NCI-H1436 (cell line): ENCODE data around the gene TBCD.
"Not testable (repeated sequence)": the region's sequence is repeated elsewhere in the genome, so short reads cannot be mapped to it uniquely, and the experiment has no call there.

Experiments
- DNase-seq: peaks from one replicate; lab custom pipeline; 2025; lab: John Stamatoyannopoulos, UW

Gene TBCD

DNA sequence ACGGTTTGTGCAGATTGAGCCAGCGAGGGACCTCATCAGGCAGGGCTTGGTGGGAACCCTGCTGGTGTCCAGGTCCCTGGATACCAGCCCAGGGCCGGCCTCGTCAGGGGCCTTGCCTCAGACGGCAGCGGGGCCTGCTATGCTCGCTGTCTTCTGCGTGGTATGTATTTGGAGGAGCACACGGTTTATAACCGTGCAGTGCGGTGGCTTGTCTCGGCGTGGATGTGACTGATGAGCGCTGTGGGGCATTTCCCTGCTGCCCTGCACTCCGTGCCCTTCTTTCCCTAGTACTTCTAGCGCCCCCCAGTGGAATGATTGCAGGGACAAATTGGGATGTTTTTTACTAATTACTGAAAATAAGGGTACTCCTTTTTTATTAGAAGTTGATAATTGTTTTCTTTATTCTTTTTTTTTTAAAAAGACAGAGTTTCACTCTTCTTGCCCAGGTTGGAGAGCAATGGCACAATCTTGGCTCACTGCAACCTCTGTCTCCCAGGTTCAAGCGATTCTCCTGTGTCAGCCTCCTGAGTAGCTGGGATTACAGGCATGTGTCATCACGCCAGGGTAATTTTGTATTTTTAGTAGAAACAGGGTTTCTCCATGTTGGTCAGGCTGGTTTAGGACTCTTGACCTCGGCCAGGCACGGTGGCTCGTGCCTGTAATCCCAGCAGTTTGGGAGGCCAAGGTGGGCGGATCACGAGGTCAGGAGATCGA, 15.3 kb downstream of the TBCD start:
- DNase-seq, result peak; percentile 24

DNA sequence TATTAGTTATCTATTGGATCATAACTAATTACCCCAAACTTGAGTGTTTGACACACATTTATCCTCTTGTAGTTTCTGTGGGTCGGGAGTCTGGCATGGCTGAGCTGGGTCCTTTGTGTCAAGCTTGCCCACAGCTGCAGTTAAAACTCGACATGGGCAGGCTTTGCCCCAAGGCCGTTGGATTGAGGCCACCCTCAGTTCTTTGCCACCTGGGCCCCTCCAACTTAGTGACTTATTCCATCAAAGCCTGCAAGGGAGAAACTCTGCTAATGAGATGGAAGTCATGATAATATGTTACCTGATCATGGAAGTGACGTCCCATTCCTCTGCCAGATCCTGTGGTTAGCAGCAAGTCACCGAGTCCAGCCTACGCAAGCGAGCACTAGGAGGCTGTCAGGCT, 17.2 kb downstream of the TBCD start:
- DNase-seq, result no peak

DNA sequence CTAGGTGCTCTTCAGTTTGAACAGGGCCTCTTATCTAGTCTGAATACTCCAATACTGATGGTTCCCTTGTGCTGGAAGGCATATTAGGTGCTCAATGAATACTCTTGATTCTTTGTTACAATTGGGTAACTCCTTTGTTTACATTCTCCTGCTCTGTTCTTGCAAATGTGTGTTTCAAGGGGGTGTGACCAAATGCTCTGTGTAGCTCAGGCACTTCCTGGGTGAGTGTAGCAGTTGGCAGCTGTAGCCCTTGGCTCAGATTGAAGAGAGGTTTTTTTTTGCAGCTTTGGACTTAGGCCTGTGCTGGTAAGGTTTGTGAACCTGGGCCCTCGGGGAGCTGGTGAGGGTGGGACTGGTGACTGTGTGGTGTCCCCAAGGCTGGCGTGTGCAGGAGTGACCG, 20.2 kb downstream of the TBCD start:
- DNase-seq, result no peak

DNA sequence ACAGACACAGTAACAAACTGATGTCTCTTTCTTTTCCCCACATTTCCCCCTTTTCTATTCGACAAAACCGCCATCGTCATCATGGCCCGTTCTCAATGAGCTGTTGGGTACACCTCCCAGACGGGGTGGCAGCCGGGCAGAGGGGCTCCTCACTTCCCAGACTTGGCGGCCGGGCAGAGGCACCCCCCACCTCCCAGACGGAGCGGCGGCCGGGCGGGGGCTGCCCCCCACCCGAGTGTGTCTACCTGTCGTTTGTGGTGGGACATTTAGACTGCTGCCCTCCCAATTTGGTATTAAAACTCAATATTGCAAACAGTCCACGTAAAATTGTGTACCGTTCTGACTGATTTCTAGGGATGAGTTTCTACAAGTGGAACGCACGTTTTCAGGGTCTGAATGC, 22.6 kb downstream of the TBCD start:
- DNase-seq, result not testable (repeated sequence)

DNA sequence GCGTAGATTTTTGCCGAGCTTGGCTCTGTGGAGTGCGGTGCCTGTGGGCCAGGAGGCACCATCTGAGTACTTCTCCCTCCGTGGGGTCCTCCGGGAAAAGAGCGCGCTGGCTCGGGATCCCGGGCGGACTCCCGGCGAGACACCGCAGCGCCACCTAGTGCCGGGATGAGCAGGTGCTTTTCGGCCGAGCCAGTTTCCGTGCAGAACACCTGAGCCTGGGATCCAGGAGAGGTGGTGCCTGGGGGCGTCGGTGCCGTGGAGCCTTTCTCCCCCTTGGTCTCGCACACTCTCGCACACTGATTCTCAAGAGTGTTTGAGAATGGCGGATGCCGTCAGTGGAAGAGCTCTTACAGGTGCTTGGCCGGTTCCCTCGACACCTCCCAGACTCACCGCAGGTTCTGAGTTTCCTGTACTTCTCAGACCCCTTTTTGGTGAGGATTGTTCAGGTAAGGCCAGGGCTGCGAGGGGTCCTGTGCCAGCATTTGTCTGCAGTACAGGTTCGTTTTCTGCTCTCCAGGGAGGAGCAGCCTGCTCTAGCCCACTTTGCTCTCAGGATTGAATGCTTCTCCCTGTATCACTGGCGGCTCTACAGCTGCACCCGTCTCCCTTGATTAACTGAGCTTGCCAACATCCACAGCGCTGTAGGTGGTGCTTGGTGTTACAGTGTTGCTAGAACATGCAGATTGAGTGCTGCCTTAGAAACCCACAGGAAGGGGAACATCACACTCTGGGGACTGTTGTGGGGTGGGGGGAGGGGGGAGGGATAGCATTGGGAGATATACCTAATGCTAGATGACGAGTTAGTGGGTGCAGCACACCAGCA, 23.3 kb downstream of the TBCD start:
- DNase-seq, result peak; percentile 69

DNA sequence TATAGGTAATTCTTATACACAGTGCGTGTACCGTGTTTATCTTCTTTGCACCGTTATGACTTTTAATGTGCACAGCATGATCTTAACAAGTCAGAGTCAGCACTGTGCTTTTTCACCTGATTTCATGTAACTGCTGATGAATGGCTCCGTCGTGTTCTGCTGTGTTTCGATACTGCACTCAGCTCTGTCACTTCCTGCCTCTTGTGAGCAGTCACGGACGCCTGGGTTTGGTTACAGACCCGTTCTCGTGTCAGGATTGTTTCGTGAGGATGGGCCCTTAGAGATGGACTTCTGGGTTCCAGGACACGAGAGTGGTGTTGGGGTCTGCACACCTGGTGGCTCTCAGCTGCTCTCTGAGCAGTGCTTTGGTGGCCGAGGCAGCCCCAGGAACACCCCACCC, 24.6 kb downstream of the TBCD start:
- no peak for DNase-seq

DNA sequence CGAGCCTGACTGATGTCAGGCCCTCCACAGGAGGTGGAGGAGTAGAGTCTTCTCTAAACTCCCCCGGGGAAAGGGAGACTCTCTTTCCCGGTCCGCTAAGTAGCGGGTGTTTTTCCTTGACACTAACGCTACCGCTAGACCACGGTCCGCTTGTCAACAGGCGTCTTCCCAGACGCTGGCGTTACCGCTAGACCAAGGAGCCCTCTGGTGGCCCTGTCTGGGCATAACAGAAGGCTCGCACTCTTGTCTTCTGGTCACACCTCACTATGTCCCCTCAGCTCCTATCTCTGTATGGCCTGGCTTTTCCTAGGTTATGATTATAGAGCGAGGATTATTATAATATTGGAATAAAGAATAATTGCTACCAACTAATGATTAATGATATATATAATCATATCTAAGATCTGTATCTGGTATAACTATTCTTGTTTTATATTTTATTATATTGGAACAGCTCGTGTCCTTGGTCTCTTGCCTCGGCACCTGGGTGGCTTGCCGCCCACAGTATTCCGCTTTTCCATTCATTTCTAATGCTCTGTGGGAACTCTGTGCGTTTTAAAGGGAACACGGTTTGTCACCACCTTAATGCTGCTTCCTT, 26.0 kb downstream of the TBCD start:
- DNase-seq, result not testable (repeated sequence)

DNA sequence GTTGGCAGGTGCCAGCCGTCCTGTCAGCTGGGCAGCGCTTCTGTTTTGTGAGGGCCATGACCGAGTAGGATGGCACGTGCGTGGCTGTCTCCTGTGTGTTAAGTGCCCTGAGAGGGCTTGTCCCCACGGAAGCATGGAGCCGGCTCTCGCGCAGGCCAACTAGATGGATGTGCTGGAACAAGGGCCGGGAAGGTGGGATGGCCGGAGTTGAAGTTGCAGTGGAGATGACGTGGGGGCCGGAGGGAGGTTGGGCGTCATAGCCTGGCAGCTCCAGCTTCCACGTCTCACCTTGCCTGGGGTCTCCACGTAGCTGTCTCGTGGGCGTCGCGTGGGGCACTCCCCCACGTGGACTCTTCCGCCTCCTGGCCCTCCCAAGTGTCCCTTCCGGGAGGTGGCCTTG, 27.7 kb downstream of the TBCD start:
- DNase-seq, result no peak

DNA sequence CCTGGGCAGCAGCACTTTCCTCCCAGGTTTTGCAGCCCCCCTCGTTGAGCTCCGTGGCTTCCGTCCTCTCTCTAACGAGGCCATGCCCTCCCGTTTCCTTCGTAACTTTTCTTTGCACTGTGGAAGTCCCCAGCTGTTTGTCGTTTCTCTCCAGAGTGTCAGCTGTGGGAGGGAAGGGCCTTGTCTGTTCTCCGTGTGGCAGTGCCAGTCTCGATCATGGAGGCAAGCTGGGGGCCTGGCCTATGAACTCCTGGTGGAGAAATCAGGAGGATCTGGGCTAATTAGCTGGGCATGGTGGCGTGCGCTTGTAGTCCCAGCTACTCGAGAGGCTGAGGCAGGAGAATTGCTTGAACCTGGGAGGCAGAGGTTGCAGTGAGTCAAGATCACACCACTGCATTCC, 28.3 kb downstream of the TBCD start:
- no peak for DNase-seq

DNA sequence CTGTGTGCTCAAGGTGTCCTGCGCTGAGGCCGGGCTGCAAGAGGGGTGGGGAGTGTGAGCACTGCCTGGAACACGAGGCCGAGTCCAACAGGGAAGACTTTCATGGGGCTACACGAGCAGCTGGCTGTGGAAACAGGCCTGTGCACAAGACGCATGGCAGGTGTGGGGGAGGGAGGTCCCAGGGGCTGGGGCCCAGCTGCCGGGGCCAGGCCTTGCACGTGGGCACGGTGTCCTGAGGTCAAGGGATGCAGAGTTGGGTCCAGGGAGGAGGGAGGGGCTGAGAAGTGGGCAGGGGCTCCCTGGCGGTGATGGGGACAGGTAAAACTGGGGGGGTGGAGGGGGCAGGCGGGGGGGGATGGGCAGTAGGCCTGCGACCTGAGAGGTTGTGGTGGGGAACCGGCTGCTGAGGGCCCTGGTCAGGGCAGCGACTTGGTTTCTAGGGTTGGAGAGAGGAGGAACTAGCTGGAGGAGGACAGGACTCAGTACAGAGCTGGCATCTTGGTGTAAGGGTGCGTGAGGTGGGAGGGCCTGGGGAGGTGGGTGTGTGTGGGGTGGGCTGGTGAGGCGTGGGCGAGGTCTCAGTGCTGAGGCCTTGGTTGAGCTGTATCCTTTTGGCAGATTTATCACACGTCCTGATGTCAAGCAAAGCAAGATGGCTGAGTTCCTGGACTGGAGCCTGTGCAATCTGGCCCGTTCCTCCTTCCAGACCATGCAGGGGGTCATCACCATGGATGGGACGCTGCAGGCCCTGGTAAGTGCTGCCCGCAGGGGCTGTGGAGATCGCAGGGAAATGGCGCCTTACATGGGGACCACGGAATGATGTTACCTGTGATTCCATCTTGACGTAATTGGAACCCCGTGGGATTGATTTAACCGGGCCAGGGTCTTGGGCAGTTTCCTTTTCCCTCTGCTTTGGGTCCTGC, 29.4 kb downstream of the TBCD start:
- DNase-seq, result no peak

DNA sequence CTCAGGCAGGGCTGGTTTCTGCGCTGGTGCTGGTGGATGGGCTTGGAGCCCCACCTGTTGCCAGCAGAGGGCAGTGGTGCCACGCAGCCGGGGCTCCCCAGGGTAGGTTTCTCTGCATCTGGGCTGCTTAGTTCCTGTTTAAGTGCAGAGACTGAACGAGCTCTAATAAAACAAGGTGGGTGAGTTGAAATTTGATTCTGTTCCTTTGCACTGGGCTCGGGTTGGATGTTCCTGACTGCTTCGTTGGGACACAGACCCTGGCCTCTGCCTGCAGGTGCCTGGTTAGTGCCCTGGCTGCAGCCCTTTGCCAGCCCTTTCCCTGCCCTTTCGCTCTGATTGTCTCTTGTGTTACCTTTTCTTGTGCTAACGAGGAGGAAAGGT, 30.0 kb downstream of the TBCD start:
- peak; percentile 86 for DNase-seq

DNA sequence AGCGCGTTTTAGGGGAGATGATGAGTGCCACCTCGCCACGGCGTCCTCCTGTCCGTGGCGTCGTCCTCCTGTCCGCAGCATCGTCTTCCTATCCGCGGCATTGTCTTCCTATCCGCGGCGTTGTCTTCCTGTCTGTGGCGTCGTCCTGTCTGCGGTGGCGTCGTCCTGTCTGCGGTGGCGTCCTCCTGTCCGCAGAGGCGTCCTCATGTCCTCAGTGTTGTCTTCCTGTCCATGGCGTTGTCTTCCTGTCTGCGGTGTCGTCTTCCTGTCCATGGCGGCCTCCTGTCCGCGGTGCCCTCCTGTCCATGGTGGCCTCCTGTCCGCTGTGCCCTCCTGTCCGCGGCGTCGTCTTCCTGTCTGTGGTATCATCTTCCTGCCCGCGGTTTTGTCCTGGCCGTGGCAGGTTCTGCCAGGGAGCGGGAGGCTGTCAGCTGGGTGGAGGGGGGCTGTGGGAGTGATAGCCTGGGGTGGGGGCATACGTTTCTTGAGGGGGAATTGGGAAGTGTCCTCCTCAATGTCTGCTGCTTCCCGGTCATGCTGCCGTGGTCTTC, 30.9 kb downstream of the TBCD start:
- DNase-seq, result no peak

DNA sequence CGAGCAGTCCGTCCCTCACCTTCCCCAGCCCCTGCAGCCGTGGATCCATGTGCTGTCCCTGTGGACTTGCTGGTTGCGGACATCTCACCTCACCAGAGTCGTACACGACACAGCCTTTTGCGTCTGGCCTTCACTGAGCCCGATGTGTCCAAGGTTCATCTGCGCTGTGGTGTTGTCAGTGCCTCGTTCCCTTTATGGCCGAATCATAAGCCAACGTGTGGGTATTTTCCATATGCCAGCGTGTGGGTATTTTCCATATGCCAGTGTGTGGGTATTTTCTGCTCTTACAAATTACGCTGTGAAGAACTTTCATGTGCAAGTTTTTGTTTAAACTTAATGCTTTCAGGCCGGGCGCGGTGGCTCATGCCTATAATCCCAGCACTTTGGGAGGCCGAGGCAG, 31.6 kb downstream of the TBCD start:
- no peak for DNase-seq

DNA sequence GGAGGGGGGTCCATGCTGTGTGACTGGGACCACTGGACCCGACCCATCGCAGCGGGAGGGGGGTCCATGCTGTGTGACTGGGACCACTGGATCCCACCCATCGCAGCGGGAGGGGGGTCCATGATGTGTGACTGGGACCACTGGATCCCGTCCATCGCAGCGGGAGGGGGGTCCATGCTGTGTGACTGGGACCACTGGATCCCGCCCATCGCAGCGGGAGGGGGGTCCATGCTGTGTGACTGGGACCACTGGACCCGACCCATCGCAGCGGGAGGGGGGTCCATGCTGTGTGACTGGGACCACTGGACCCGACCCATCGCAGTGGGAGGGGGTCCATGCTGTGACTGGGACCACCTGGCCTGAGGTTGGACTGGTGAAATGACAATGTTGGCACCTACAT, 33.7 kb downstream of the TBCD start:
- not testable (repeated sequence) for DNase-seq

DNA sequence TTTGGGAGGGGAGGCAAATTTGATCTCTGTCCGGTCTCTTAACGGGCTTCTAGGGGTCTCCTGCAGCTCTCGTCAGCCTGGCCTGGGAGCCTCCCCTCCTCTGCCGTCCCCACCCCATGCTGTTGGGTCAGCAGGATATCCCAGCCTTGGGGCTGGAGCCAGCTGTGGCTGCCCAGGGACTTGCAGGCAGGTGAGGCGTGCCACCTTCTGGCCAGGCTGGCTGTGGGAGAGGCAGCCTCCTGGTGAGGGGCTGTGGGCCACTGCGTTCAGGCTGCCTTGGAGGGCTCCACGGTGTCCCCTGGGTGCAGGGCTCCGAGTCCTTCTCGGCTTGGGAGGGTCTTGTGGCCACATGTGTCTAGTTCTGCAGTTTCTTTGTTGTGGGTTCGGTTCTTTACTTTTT, 34.6 kb downstream of the TBCD start:
- no peak for DNase-seq

DNA sequence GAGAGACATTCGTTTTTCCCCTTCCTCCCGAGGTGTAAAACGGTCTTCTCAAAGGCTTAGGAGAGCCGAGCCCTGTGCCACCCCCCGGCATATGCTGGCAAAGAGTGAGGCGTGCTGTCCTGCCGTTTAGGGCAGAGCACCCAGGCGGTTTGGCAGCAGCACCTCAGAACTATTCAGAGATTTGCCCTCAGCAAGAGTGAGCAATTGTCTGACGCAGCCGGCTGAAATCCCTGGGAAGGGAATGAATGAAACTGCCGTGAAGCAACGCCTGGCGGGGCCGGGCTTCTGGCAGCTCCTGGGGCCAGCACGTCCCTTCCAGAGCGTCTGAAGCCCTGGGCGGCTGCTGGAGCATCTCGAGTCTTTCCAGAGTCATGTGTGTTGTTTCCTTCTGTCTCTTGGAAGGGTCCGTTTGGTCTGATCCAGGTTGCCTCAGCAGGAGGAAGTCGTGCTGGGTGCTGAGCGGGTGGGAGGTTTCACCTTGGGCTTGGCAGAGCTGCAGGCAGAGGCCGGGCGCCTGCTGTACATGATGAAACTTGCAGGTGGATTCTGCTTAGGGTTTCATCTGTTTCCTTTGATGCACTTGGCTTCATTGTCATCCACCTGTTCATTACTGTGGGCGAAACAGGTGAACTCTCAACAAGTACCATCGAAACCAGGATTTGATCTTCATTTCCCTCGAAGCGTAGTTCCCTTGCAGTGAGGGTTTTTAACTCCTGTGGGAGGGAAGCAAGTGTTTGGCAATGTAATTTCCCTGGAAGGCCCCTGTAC, 35.4 kb downstream of the TBCD start:
- DNase-seq, result no peak

DNA sequence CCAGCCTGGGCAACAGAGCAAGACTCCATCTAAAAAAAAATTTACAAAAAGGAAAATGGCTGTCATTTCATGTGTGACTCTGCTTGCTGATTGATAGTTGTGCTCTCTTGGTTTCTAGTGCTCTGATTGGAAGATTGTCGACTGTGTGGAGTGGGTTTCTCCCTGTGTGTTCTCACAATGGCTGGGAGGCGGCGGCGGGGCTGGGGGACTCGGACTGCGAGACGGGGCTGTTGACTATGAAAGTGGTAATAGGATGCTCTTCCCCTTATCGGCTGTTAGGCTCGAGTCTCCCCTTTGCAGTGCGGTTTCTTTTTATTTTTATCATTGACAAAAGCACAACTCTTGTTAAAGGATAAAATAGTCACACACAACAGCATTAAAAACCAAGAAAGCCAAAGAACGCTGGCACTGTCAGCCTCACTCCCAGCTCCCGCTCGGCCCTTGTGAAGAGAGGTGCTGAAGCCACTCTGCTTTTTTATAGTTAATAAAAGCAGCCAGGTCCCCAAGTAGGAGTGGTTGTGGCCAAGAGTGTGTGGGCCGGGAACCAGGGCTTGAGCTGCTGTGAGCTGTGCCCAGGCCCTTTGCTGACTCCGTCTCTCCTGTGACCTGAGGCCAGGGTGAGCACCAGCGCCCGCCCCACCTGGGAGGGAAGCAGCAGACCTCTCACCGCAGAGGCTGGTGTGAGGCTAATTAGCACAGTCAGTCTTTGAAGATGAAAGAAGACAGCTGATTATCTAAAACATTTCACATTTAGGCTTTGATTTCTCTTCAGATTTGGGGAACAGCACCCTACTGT, 36.5 kb downstream of the TBCD start:
- no peak for DNase-seq

DNA sequence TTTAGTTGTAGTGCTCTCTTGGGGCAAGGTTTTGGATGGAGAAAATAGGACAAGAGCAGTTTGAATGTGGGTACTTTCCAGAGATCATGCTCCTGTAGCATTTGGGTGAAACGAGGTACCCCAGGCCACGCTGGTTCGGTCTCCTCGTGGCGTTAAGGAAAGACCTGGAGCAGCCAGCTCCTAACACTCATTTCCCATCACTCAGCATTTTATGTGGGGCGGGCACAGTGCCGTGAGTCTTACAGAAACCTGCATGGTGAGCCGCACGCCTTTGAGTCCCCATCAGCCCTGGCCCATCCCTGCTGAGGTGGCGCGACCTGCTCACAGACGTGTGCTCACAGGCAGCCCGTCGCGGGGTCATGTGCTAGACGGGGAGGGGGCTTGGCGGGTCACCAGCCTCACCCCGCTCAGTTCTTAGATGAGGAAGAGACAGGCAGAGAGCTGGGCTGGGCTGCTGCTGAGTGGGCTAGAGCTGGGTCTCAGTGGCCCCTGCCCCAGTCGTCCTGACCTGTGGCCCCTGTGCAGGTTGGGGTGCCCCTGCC, 37.3 kb downstream of the TBCD start:
- no peak for DNase-seq

DNA sequence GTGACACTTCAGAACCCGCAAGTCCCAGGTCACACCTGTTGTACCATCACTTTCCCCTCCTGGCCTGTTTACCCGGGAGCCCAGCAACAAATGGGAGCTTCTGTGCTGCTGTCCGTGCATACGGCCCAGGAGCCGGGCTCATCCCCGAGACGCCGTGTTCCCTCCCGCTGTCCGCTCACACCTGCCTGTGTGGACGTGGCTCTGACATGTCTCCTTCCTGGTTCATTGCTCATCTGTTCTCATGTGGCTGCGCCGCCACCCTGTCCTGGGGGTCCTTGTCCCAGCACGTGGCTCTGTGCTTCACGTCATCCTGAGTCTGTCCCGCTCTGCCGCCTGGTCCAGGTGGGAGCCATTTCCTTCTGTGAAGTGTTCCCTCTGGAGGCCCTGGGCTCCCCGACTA, 37.9 kb downstream of the TBCD start:
- DNase-seq, result no peak

DNA sequence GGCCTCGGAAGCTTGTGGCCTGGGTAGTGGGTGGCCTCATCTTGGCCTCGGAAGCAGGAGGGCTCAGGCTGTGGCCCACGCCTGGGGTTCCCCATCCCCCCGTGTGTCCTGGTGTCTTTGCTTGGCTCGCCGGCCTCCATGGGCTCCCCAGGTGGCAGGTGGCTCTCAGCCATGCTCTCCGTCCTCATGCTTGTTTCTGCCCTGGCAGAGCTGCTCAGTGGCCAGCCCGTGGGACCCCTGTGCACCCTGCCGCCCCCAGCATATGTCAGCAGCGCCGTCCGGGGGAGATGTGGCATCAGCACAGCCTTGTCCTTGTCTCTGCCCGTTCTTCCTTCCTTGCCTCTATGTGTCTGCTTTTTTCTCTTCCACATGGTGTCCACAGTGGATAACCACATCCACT, 38.5 kb downstream of the TBCD start:
- DNase-seq, result no peak
